SKM-1 (cell line): ENCODE measurements around the gene ACBD6.

ENCODE experiments used
- DNase-seq: peaks from one replicate; lab custom pipeline; 2025; ENCODE audit not compliant: unreplicated experiment; lab: John Stamatoyannopoulos, UW

The ACBD6 gene

GRCh38 chr1:180380259-180381183 is 121.9 kb downstream of the ACBD6 start:
- DNase-seq: no peak

DNA sequence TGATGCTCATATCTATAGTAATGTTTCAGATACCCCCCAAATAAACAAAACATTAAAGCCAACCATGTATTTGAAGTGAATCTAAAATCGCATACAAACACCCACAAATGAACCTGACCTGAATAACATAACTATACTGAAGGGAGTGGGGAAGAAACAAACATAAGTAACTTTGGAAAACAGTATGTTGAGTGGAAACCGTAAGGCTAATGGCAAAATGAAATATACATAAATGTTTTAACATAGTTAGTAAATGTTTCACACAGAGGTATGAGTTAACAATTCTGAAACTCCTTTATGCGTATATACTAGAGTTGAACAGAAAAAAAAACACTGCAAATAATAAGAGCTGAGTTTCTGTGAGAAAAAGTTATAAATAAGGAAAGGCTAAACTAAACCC is 125.6 kb downstream of the ACBD6 start:
- DNase-seq: no peak

DNA sequence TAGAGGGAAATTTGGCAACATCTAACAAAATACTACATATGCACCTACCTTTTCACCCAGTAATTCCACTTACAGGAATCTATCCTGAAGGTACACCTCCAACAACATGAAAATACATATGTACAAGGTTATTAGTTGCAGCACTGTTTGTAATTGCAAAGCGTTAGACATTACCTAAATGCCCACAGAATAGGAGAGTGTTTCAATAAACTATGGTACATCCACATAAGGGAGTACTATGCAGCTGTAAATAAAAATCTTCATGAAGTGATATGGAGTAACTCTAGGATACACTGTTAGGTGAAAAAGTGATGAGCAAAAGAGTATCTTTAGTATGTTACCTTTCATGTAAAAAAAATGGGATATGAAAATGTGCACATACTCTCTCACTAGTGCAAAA is 126.1 kb downstream of the ACBD6 start:
- no peak for DNase-seq

DNA sequence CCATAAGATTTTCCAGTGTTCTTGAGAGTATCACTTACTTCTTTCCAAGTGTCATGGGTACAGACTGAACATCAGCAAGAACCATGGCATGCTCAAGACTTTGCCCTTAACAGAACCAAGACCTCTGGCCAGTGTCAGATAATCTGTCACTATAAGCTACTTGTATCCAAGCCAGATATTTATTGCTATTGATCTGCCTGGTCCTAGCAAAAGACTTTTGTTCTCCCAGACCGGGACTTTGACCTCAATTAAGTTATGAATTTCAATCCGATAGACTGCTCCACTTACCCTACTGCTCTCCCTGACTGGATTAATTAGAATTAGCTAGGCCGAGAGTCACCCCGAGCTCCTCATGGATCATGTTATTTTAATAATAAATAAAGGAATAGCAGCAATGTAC is 129.6 kb downstream of the ACBD6 start:
- no peak for DNase-seq

- no peak for DNase-seq
Measured at GRCh38 chr1:180370597-180370996, 131.8 kb downstream of the ACBD6 start.

GRCh38 chr1:180370188-180370587 is 132.2 kb downstream of the ACBD6 start:
- no peak for DNase-seq

DNA sequence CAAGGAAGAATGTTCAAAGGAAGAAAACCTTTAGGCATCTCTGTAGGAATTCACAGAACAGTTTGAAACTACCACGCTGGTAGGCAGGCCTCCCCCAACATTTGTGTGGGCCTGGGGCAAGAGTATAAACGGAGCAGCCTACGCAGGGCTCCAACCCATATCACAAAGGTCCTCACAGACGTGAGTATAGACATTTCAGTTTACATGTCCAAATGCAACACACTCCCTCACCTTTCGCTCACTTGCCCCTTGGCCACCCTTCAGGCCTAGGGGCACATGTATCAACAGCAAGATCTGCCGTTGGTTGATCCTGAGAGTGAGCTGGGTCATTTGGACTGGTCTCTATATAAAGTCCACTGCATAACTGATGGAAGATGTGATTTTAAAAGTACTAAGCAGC is 133.3 kb downstream of the ACBD6 start:
- DNase-seq: no peak

- no peak for DNase-seq
Measured at GRCh38 chr1:180366371-180367068, 135.9 kb downstream of the ACBD6 start.

GRCh38 chr1:180365039-180365438 is 137.3 kb downstream of the ACBD6 start:
- no peak for DNase-seq

DNA sequence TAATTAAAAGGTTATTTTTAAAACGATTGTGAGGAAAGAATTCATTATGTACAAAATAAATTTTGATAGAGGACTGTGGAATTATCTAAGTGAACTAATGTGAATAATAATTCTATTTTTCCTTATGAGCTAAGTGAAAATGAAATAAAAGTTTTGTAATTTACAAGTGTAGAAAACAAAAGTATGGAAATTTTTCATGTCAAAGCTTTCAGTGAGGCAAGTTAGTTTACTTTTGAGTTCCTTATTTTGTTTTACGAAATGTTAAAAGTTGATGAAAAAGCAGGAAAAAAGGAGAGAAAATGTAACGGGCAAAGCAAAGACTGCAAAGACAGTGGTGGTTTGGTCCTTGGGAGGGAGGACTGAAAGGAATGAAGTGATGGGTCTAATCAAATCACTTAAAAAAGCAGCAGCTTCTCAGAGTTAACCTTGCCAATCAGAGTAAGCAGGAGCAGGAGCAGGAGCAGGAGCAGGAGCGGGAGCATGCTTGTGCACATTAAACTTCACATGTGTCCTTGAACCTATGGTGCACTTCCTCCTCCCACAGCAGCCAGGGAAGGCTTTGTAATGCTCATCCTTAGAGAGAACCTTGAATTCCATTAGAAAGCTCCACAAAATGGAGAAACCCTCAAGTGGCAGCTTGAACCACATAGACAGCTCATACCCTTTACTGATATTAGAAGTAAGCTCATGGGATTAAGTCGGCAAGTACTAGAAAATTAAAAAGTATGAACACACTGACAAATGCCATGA is 139.0 kb downstream of the ACBD6 start:
- DNase-seq: no peak

- no peak for DNase-seq
Measured at GRCh38 chr1:180360333-180361075, 141.9 kb downstream of the ACBD6 start.

DNA sequence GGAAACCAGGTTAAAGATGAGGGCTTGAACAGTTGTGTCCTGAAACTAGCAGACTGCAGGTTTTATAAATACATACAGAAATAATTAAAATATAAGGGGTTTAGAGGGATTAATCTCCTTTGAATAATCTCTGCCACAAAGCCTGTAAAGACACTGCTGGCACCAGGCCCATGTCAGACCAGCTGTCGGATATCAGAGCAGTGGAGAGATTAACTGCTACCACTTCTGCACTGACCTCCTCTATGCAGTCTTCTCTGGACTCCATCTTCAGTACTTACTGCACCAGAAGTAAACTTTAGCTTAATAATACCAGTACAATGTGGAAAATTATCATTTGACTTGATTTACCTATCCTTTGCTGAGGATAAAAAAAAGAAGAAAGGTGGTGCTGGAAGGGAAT is 143.7 kb downstream of the ACBD6 start:
- DNase-seq: no peak

DNA sequence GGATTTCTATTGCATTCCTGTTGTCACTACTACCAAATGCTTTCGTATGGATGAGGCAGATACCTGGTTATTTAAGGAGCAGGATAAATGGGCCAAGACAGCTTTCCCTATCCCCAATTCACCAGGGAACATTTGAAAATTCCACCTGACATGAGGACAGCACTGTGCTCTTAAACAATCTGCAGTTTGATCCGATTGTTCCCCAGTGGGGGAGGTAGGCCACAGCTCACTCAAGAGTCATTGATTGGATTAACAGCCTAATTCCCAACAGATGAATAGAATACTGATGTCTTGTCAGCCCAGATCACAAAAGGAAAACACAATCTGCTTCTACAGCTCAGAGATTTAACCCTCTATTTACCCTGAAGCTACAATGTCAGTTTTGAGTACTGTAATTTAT is 148.4 kb downstream of the ACBD6 start:
- DNase-seq: no peak

- no peak for DNase-seq
Measured at GRCh38 chr1:180352588-180352987, 149.8 kb downstream of the ACBD6 start.

- no peak for DNase-seq
Measured at GRCh38 chr1:180352021-180352420, 150.4 kb downstream of the ACBD6 start.

DNA sequence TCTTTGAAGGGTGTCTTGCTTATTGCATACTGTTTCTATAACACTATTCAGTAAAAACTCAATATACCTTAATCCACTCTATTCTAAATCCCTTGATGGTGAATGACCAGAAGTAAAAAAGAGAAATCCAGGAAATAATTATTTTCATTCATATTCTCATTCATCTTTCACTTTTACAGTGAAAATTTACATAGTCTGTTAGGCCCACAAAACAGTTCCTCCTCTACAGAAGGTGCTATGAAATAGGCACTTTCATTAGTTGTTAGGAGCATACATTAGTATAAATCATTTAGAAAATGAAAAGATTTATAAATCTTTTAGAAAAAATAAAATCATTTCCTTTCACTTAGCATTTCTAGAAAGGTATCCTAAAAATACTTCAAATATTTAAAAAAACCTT is 157.2 kb downstream of the ACBD6 start:
- DNase-seq: no peak

- no peak for DNase-seq
Measured at GRCh38 chr1:180343921-180344769, 158.2 kb downstream of the ACBD6 start.

DNA sequence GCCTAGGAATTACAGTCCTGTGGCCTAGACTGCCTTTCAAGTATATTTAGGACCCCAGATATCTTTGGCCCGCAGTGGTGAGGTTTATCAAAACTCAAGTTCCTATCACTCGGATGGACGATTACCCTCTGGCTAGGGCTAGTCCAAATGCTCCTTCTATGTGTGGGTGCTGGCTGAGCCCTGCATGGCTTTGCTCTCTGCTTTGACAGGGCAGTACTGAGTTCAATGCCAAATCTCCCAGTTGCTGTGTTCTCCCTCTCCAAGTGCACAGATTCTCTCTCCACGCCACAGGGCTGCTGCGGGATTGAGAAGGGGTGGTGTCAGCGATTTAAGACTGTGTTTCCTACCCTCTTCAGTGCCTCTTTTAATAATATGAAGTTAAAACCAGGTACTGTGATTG is 175.3 kb downstream of the ACBD6 start:
- no peak for DNase-seq

DNA sequence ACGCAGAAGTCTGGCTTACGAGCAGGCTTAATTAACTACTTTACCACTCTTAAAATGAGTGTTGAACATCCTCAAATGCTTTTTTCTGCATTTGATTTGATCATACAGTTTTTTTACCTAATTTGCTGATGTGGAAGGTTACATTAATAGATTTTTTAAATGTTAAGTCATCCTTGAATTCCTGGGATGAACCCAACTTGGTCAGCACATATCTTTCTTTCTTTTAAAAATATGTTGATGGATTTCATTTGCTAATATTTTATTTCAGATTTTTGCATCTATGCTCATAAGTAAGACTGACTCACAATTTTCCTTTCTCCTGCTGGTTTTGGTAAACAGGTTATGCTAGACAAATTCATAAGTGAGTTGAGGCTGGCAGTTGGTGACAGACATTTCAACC is 189.5 kb downstream of the ACBD6 start:
- DNase-seq: no peak
